ENCODE measurements around the gene MPRIP.

MPRIP gene

DNA sequence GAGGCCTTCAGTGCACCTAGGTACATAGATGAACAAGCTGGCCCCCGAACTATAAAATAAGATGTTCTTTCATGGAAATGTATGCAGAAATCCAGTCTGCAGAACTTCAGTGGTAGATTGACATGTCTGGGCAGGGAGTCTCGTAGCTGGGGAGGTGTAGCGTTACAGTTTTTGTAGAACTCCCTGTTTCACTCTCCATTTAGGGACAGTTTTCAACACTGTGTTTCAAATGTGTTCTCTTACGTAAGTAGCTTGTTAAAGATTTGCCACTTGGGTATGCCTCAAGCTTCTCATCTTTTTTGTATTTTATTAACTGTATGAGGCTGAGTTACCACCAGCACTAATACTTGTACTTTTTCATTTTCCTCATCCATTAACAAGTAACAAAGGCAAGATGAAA lies 117.3 kb downstream of the MPRIP start:
- no peak for DNase-seq
- Mint-ChIP-seq H3K27me3 (ENCODE audit: low read depth, poor library complexity) (no peaks in the 10 kb centered on the region), H3K36me3 (ENCODE audit: low read depth) (peaks cover 47% of the 10 kb centered on the region), H3K4me3 (no peak overlapping the region), H3K9me3 (no peaks in the 10 kb centered on the region), H3K27ac (no peak overlapping the region), H3K4me1 (peaks cover 8% of the 10 kb centered on the region)
- TF ChIP-seq, protein P1, sequence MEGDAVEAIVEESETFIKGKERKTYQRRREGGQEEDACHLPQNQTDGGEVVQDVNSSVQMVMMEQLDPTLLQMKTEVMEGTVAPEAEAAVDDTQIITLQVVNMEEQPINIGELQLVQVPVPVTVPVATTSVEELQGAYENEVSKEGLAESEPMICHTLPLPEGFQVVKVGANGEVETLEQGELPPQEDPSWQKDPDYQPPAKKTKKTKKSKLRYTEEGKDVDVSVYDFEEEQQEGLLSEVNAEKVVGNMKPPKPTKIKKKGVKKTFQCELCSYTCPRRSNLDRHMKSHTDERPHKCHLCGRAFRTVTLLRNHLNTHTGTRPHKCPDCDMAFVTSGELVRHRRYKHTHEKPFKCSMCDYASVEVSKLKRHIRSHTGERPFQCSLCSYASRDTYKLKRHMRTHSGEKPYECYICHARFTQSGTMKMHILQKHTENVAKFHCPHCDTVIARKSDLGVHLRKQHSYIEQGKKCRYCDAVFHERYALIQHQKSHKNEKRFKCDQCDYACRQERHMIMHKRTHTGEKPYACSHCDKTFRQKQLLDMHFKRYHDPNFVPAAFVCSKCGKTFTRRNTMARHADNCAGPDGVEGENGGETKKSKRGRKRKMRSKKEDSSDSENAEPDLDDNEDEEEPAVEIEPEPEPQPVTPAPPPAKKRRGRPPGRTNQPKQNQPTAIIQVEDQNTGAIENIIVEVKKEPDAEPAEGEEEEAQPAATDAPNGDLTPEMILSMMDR (IDR thresholded peaks at IDR 0.05) = no peak

DNA sequence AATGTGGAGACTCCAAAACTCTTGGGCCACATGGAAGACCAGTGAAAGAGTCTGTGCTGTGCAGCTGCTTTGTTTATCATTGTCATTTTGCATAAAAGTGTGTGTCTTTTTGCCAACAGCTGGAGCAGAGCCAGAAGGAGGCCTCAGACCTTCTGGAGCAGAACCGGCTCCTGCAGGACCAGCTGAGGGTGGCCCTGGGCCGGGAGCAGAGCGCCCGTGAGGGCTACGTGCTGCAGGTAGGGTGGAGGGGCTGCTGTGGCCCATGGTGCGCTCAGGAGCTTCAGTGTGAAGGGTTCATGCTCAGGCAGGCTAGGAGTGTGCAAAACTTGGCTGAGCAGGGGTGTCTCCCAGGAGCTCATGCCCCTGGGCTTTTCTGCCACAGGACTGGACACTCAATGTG lies 118.9 kb downstream of the MPRIP start:
- Mint-ChIP-seq H3K36me3 (ENCODE audit: low read depth) (peaks cover 44% of the 10 kb centered on the region), H3K9me3 (no peaks in the 10 kb centered on the region), H3K4me1 (peaks cover 8% of the 10 kb centered on the region), H3K27ac (no peak overlapping the region), H3K4me3 (no peak overlapping the region), H3K27me3 (ENCODE audit: low read depth, poor library complexity) (no peaks in the 10 kb centered on the region)
- TF ChIP-seq, protein P1 (IDR thresholded peaks at IDR 0.05) = no peak
- no peak for DNase-seq

GRCh38 chr17:17161759-17162158 lies 119.5 kb downstream of the MPRIP start:
- H3K36me3 Mint-ChIP-seq (ENCODE audit: low read depth) = peaks cover 44% of the 10 kb centered on the region
- TF ChIP-seq, protein P1 (IDR thresholded peaks at IDR 0.05) = no peak

GRCh38 chr17:17164156-17164555 lies 121.9 kb downstream of the MPRIP start:
- TF ChIP-seq, protein P1 (IDR thresholded peaks at IDR 0.05) = no peak
- peaks cover 8% of the 10 kb centered on the region for H3K4me1 Mint-ChIP-seq
- H3K4me3 Mint-ChIP-seq = no peak overlapping the region
- no peaks in the 10 kb centered on the region for H3K9me3 Mint-ChIP-seq
- H3K27ac Mint-ChIP-seq = no peak overlapping the region
- no peaks in the 10 kb centered on the region for H3K27me3 Mint-ChIP-seq (ENCODE audit: low read depth, poor library complexity)
- H3K36me3 Mint-ChIP-seq (ENCODE audit: low read depth) = peaks cover 54% of the 10 kb centered on the region
- DNase-seq = no peak

More at GRCh38 chr17:17161759-17162158, 119.5 kb downstream of the MPRIP start:
- no peak overlapping the region for H3K27ac Mint-ChIP-seq
- H3K9me3 Mint-ChIP-seq = no peaks in the 10 kb centered on the region
- no peak overlapping the region for H3K4me3 Mint-ChIP-seq
- DNase-seq = no peak
- H3K27me3 Mint-ChIP-seq (ENCODE audit: low read depth, poor library complexity) = no peaks in the 10 kb centered on the region
- peaks cover 8% of the 10 kb centered on the region for H3K4me1 Mint-ChIP-seq

DNA sequence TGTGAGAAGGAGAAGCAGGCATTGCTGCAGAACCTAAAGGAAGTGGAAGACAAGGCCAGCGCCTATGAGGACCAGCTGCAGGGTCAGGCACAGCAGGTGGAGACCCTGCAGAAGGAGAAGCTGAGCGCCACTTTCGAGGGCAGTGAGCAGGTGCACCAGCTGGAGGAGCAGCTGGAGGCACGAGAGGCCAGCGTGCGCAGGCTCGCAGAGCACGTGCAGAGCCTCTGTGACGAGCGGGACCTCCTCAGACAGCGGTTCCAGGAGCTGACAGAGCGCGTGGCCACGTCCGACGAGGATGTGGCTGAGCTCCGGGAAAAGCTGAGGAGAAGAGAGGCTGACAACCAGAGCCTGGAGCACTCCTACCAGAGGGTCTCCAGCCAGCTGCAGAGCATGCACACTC lies 122.4 kb downstream of the MPRIP start:
- no peak overlapping the region for H3K4me3 Mint-ChIP-seq

More for the DNA sequence above, 122.4 kb downstream of the MPRIP start:
- Mint-ChIP-seq H3K27me3 (ENCODE audit: low read depth, poor library complexity) (no peaks in the 10 kb centered on the region), H3K4me1 (peaks cover 8% of the 10 kb centered on the region), H3K27ac (no peak overlapping the region), H3K9me3 (no peaks in the 10 kb centered on the region), H3K36me3 (ENCODE audit: low read depth) (peaks cover 54% of the 10 kb centered on the region)
- TF ChIP-seq, protein P1 (IDR thresholded peaks at IDR 0.05) = no peak
- no peak for DNase-seq
